A673 (cell line): ENCODE results near the gene SEC16B. TPM values are rescaled to one million over a fixed set of nuclear protein-coding genes. Genes with fewer than 3 reads are reported as not detected.

Source experiments
- BruUV-seq: library from RNA; stranded (reverse); fragments of 400-500 nt; replicated peaks from 2 replicates; lab custom pipeline; 2021; lab: Mats Ljungman, UMichigan
- CTCF ChIA-PET: fragments of 300-600 bp; sonication (Branson Sonifier 250); formaldehyde crosslinking; loops from one replicate; lab custom pipeline; 2022; ENCODE audit warnings: antibody characterized with exemption; lab: Charles Lee
- POLR2A ChIA-PET: fragments of 300-600 bp; sonication (Branson Sonifier 250); formaldehyde crosslinking; loops from one replicate; lab custom pipeline; 2022; ENCODE audit warnings: antibody characterized with exemption; ENCODE audit not compliant: low non-redundant PET; lab: Charles Lee
- DNase-seq: peaks from one replicate; pipeline ENCODE4 v3.0.0-alpha.2; 2015; ENCODE audit warnings: low spot score
- H3K27ac ChIP-seq: fragments of 200-600 bp; sonication (generic); 2 replicates; pipeline ENCODE4 v1.5.1; 2016; ENCODE audit warnings: mixed run types, low read depth, mild to moderate bottlenecking, mixed read lengths, antibody characterized with exemption, low read length; ENCODE audit not compliant: poor library complexity, severe bottlenecking
- H3K27me3 ChIP-seq: fragments of 200-600 bp; sonication (generic); replicated peaks from 2 replicates; pipeline ENCODE4 v1.6.1; 2017; ENCODE audit warnings: mixed run types, low read depth, mild to moderate bottlenecking, mixed read lengths, antibody characterized with exemption, low read length; ENCODE audit not compliant: insufficient read depth, poor library complexity
- H3K36me3 ChIP-seq: fragments of 200-600 bp; sonication (generic); 2 replicates; pipeline ENCODE4 v1.6.1; 2016; ENCODE audit warnings: mixed run types, mild to moderate bottlenecking, mixed read lengths, antibody characterized with exemption, low read length; ENCODE audit not compliant: insufficient read depth, poor library complexity, severe bottlenecking
- H3K4me1 ChIP-seq: fragments of 200-600 bp; sonication (generic); 2 replicates; pipeline ENCODE4 v1.6.1; 2017; ENCODE audit warnings: mixed run types, mild to moderate bottlenecking, mixed read lengths, antibody characterized with exemption, low read length; ENCODE audit not compliant: insufficient read depth, poor library complexity, severe bottlenecking
- H3K4me3 ChIP-seq: fragments of 200-600 bp; sonication (generic); 2 replicates; pipeline ENCODE4 v1.5.1; 2016; ENCODE audit warnings: low read depth, mixed run types, mild to moderate bottlenecking, mixed read lengths, low read length; ENCODE audit not compliant: poor library complexity, severe bottlenecking
- H3K9me3 ChIP-seq: fragments of 200-600 bp; sonication (generic); 2 replicates; pipeline ENCODE4 v1.6.1; 2016; ENCODE audit warnings: mixed run types, low read depth, mild to moderate bottlenecking, mixed read lengths, antibody characterized with exemption, low read length; ENCODE audit not compliant: poor library complexity, severe bottlenecking
- EZH2 ChIP-seq: fragments of 200-600 bp; sonication (generic); IDR thresholded peaks from 2 replicates; pipeline ENCODE4 v1.6.1; 2017; ENCODE audit warnings: borderline replicate concordance, low read depth, mild to moderate bottlenecking, mixed read lengths, antibody characterized with exemption, low read length; ENCODE audit not compliant: poor library complexity, severe bottlenecking
- intact Hi-C: fragments of 100-400 bp; cut with micrococcal nuclease; formaldehyde crosslinking; loops from one replicate; pipeline ENCODE4 v1.10.0; 2022; ENCODE audit not compliant: unreplicated experiment
- total RNA-seq: library from RNA; stranded (reverse); gene quantifications from 2 replicates; pipeline ENCODE4 v1.2.3, GENCODE V29; 2021
- TF ChIP-seq, protein P1 (sequence below): fragments of 300-800, 200-600 bp; sonication (generic); conservative IDR thresholded peaks from 2 replicates; pipeline ENCODE4 v1.5.1; 2017; ENCODE audit warnings: low read depth, mild to moderate bottlenecking, antibody characterized with exemption, low read length, moderate library complexity, mixed read lengths

The SEC16B gene
- total RNA-seq, 1 experiment from 2014 or later, result 1.3 TPM

DNA sequence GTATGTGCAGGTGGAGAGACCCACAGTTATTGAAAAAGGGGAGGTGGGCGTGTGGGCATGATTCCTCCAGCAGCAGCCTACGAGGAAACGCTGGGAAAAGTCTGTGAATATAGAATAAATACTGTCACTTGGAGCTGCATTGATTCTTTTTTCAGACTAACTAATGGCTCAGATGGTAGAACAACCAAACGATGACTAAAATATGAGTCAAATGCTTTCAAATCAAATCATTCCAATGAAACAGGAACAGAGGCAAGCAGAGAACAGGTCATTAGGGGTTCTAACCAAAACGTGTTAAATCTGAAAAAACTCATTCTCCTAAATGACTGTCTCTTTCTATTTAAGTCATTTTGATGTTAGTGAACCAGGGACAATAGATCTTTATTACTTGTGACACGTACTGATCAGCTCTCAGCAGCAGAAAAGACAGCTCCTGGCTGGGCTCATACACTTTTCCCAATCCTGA, 35.1 kb upstream of the SEC16B start:
- no peak for TF ChIP-seq EZH2
- TF ChIP-seq, protein P1, sequence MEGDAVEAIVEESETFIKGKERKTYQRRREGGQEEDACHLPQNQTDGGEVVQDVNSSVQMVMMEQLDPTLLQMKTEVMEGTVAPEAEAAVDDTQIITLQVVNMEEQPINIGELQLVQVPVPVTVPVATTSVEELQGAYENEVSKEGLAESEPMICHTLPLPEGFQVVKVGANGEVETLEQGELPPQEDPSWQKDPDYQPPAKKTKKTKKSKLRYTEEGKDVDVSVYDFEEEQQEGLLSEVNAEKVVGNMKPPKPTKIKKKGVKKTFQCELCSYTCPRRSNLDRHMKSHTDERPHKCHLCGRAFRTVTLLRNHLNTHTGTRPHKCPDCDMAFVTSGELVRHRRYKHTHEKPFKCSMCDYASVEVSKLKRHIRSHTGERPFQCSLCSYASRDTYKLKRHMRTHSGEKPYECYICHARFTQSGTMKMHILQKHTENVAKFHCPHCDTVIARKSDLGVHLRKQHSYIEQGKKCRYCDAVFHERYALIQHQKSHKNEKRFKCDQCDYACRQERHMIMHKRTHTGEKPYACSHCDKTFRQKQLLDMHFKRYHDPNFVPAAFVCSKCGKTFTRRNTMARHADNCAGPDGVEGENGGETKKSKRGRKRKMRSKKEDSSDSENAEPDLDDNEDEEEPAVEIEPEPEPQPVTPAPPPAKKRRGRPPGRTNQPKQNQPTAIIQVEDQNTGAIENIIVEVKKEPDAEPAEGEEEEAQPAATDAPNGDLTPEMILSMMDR, result no peak
- Histone ChIP-seq H3K36me3 (no peaks in the 10 kb centered on the region), H3K27me3 (peaks cover 33% of the 10 kb centered on the region), H3K9me3 (no peaks in the 10 kb centered on the region), H3K4me3 (no peak overlapping the region), H3K4me1 (no peaks in the 10 kb centered on the region), H3K27ac (no peak overlapping the region)
- DNase-seq, result no peak
- BruUV-seq, result no TSS peak
- intact Hi-C loops, result no loop called here
- ChIA-PET CTCF (no interaction called here), POLR2A (no interaction called here)

DNA sequence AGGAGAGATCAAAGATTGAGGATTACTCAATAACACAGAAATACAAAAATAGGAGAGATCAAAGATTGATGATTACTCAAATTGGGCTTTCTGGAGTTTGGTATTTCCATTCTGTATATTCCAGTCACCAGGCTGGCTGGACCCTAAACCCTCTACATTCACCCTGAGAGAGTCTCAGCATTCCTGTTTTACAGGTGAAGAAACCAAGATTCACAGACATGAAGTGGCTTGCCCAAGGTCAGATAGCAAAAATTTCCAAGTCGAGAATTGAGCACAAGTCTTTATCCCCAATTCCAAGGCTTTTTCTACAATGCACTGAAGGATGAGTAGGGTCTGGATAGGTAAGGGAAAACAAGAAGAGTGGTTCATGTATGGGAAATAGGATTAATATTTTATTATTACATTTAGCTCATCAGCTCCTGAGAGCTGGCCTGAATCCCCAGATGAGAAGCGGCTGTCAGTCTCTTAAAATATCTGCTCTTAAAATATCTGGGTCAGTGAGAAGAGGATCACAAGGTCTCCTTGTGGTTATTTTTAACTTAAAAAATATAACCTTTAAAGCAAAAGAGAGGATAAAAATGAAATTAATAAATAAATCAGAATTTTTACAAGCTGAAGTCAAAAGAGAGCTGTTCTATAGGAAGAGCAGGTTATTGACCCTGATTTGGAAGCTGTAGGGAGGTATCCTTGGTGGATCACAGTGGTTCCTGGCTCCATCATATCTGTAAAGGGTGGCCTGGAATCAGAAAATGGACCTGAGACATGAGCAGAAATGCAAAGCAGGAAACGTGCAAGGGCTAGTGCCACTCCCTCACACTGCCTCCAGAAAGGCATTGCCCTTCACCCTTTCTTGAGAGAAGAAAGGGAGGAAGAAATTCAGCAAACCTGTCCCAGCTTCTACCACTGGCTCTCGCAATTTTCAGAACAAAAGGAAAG, 29.1 kb upstream of the SEC16B start:
- intact Hi-C loops, result no loop called here
- no TSS peak for BruUV-seq
- H3K9me3 ChIP-seq, result no peaks in the 10 kb centered on the region
- TF ChIP-seq, protein P1, result no peak
- no peak for TF ChIP-seq EZH2
- CTCF ChIA-PET, result interaction anchor here (0.6 kb wide), 1 partner anchor 1771 kb away, joined by 3 read pairs; no protein-coding TSS in a partner anchor
- POLR2A ChIA-PET, result no interaction called here
- DNase-seq, result no peak
- peaks cover 26% of the 10 kb centered on the region for H3K27me3 ChIP-seq
- H3K27ac ChIP-seq, result no peak overlapping the region
- no peak overlapping the region for H3K4me3 ChIP-seq
- no peaks in the 10 kb centered on the region for H3K36me3 ChIP-seq
- no peaks in the 10 kb centered on the region for H3K4me1 ChIP-seq

DNA sequence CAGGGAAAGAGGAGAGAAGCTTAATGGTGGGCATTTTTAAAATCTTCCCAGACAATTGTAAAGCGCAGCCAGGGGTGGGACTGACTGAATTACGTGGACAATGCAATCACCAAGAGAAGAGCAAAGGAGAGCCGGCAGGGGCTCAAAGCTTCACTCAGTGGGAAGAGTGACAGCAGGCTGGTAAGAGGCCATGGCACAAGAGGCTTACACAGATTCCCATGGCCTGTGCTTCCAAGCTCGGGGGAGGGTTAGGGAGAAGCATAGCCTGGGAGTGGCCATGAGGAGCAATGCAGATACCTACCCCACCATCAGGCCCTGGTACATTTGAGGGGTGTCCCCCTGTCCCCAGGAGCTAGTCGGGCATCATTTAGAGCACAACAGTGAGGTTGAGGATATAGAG, 27.1 kb upstream of the SEC16B start:
- DNase-seq, result no peak
- Histone ChIP-seq H3K4me3 (no peak overlapping the region), H3K9me3 (no peaks in the 10 kb centered on the region), H3K27me3 (peaks cover 7% of the 10 kb centered on the region), H3K27ac (no peak overlapping the region), H3K4me1 (no peaks in the 10 kb centered on the region), H3K36me3 (no peaks in the 10 kb centered on the region)
- TF ChIP-seq, protein P1, result no peak
- no TSS peak for BruUV-seq
- intact Hi-C loops, result no loop called here
- CTCF ChIA-PET, result no interaction called here
- POLR2A ChIA-PET, result no interaction called here
